Gastroesophageal sphincter (tissue), 3 donors: ENCODE measurements around the gene PITPNM1.

Experiments
- CTCF ChIP-seq, 4 experiments: fragments of 200-600 bp in 2 of 4; fragments of 450-650 bp in 2 of 4; sonication (generic) in 1 of 4; IDR thresholded peaks; one replicate each; pipeline ENCODE4 v1.5.1; 2017 to 2019; ENCODE audit warnings: antibody characterized with exemption in 4 of 4, mild to moderate bottlenecking in 2 of 4, moderate library complexity in 2 of 4
- EP300 ChIP-seq: sonication (generic); formaldehyde crosslinking; IDR thresholded peaks from one replicate; pipeline ENCODE4 v1.6.1; 2017; ENCODE audit warnings: antibody characterized with exemption, mild to moderate bottlenecking
- POLR2A ChIP-seq, 2 donors: fragments of 450-650 bp; IDR thresholded peaks; one replicate each; pipeline ENCODE4 v1.6.1; 2017; ENCODE audit warnings: antibody characterized with exemption in 2 of 2, mild to moderate bottlenecking in 2 of 2, moderate library complexity in 1 of 2

GRCh38 chr11:67504005-67504949, 886 bp downstream of the PITPNM1 start:
- TF ChIP-seq CTCF (IDR thresholded peaks at IDR 0.05) = no peak
- no peak for TF ChIP-seq POLR2A (IDR thresholded peaks at IDR 0.05)
- no peak for TF ChIP-seq EP300
